NB4 (cell line): ENCODE results near the gene GAS6.
"Not testable (repeated sequence)": the region's sequence is repeated elsewhere in the genome, so short reads cannot be mapped to it uniquely, and the experiment has no call there.

Experiments used
- DNase-seq: peaks from one replicate; pipeline ENCODE4 v3.0.0; 2010; ENCODE audit warnings: low read depth
- H3K4me3 ChIP-seq: one replicate; pipeline ENCODE4 v1.5.1; 2011; ENCODE audit warnings: mild to moderate bottlenecking, low read depth, low read length, moderate library complexity
- CTCF ChIP-seq: IDR thresholded peaks from one replicate; pipeline ENCODE4 v1.5.1; 2012; ENCODE audit warnings: low read depth, low read length
- MAX ChIP-seq: IDR thresholded peaks from 2 replicates; pipeline ENCODE4 v1.6.1; 2011; ENCODE audit warnings: low read depth, low read length
- MYC ChIP-seq: IDR thresholded peaks from 2 replicates; pipeline ENCODE4 v1.6.1; 2011; ENCODE audit warnings: low read depth, low read length
- POLR2A ChIP-seq: IDR thresholded peaks from 2 replicates; pipeline ENCODE4 v1.6.1; 2011; ENCODE audit warnings: mild to moderate bottlenecking; ENCODE audit not compliant: insufficient read length; ENCODE audit errors: extremely low read depth

The GAS6 gene

GRCh38 chr13:113796211-113796963, 67.5 kb downstream of the GAS6 start:
- no peak for DNase-seq
- H3K4me3 ChIP-seq = no peak overlapping the region
- TF ChIP-seq MYC = no peak
- no peak for TF ChIP-seq CTCF
- TF ChIP-seq MAX = no peak
- TF ChIP-seq POLR2A = no peak

GRCh38 chr13:113795362-113795761, 68.5 kb downstream of the GAS6 start:
- not testable (repeated sequence) for H3K4me3 ChIP-seq, DNase-seq

- no peak for DNase-seq
- no peak for TF ChIP-seq POLR2A
- TF ChIP-seq MYC = no peak
- no peak for TF ChIP-seq MAX
- no peak for TF ChIP-seq CTCF
- no peak overlapping the region for H3K4me3 ChIP-seq
These were observed 69.1 kb downstream of the GAS6 start for GRCh38 chr13:113794764-113795173.

GRCh38 chr13:113794086-113794485, 69.8 kb downstream of the GAS6 start:
- DNase-seq = no peak
- TF ChIP-seq POLR2A (no peak), CTCF (no peak), MYC (no peak), MAX (no peak)
- H3K4me3 ChIP-seq = no peak overlapping the region

GRCh38 chr13:113793718-113794085, 70.2 kb downstream of the GAS6 start:
- no peak overlapping the region for H3K4me3 ChIP-seq
- no peak for DNase-seq
- TF ChIP-seq CTCF = no peak

GRCh38 chr13:113792886-113793717, 70.8 kb downstream of the GAS6 start:
- DNase-seq = no peak
- no peak overlapping the region for H3K4me3 ChIP-seq
- TF ChIP-seq MYC (no peak), MAX (no peak), CTCF (no peak), POLR2A (no peak)
